GM18505 (cell line): ENCODE results near the gene ZC3H10.
A peak's percentile ranks its signal among the peaks of the same experiment; 100 is the strongest.

Experiments used
- ATAC-seq: cut with Tn5 transposase; IDR thresholded peaks from one replicate; pipeline ENCODE4 v1.9.1; 2021; ENCODE audit not compliant: unreplicated experiment
- POLR2A ChIP-seq: IDR thresholded peaks from 4 replicates; pipeline ENCODE4 v1.6.1; 2011; ENCODE audit warnings: borderline replicate concordance; ENCODE audit not compliant: insufficient read depth, insufficient read length; ENCODE audit errors: extremely low read depth

The ZC3H10 gene

GRCh38 chr12:56127888-56128669, 10.0 kb downstream of the ZC3H10 start, which contains the start of gene ESYT1:
Gene ESYT1 (plus strand): TSS chr12:56128267. CDS start chr12:56128320, 53 bp downstream.
- TF ChIP-seq POLR2A = peak; percentile 77
- peak; percentile 84 for ATAC-seq

GRCh38 chr12:56128670-56129205, 10.7 kb downstream of the ZC3H10 start:
- TF ChIP-seq POLR2A = no peak
- ATAC-seq = peak; percentile 2

- ATAC-seq = peak; percentile 35
- peak; percentile 65 for TF ChIP-seq POLR2A
These were observed 11.3 kb downstream of the ZC3H10 start for GRCh38 chr12:56129206-56129941.

GRCh38 chr12:56129942-56130495, 12.0 kb downstream of the ZC3H10 start:
- no peak for TF ChIP-seq POLR2A
- ATAC-seq = no peak

- no peak for TF ChIP-seq POLR2A
- no peak for ATAC-seq
These were observed 12.8 kb downstream of the ZC3H10 start for GRCh38 chr12:56130876-56131275.

GRCh38 chr12:56134897-56135296, 16.8 kb downstream of the ZC3H10 start:
- no peak for ATAC-seq
- no peak for TF ChIP-seq POLR2A

- TF ChIP-seq POLR2A = no peak
- no peak for ATAC-seq
These were observed 19.9 kb downstream of the ZC3H10 start for GRCh38 chr12:56137853-56138571.

- no peak for ATAC-seq
- TF ChIP-seq POLR2A = no peak
These were observed 24.1 kb downstream of the ZC3H10 start for GRCh38 chr12:56141946-56142784.

- no peak for TF ChIP-seq POLR2A
- ATAC-seq = no peak
These were observed 25.2 kb downstream of the ZC3H10 start for GRCh38 chr12:56143217-56143616.

- TF ChIP-seq POLR2A = no peak
- ATAC-seq = no peak
These were observed 25.8 kb downstream of the ZC3H10 start for GRCh38 chr12:56143870-56144269.

- no peak for TF ChIP-seq POLR2A
These were observed 27.2 kb downstream of the ZC3H10 start for GRCh38 chr12:56145217-56145616.

More at GRCh38 chr12:56145217-56145616, 27.2 kb downstream of the ZC3H10 start:
- ATAC-seq = no peak
